ENCODE results near the gene MEF2D.

The MEF2D gene

DNA sequence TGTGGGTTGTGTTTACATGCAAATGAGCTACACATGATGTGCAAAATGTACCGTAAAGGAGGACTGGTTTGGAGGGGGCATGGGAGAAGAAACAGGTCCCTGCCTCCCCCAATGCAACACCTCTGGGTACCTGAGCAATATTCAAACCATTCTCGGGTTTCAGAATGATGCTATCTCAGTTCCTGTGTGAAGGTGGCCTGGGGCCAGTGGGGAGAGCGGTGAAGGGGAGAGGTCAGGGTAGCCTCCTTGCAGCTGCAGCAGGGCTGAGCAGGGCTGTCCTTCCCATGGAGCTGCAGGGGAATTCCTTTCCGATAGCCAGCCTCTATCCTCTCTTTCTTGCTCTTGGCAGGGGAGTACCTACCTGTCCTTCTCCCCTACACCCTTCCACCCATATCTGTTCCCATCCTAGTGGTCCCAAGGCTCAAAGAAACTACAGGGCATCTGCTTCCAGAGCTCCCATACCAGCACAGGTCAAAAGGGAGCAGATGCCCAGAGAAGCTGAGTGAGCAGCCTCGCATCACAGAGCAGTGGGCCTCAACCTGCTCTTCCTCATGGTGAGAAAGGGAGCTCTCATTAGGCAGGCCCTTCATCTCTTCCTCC is 11.9 kb downstream of the MEF2D start:
- DNase-seq (ENCODE audit: low spot score): no peak

GRCh38 chr1:156487862-156488261 is 12.7 kb downstream of the MEF2D start:
- DNase-seq (ENCODE audit: low spot score): no peak

- DNase-seq (ENCODE audit: low spot score): no peak
Observed at GRCh38 chr1:156486421-156487344, 13.9 kb downstream of the MEF2D start.

DNA sequence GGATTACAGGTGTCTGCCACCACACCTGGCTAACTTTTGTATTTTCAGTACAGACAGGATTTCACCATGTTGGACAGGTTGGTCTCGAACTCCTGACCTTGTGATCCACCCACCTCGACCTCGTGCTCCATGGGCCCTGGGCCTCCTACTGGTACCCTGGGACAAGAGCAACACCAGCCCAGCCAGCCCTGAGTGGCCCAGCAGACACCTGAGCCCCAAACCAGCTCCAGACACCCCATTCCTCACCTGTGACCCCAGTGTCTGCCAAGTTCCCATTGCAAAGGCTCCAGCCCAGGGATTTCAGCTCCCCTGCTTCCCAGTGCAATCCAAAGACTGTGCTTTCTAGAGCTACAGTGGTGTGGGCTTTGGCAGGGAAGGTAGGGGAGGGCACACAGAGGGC is 14.6 kb downstream of the MEF2D start:
- DNase-seq (ENCODE audit: low spot score): no peak

GRCh38 chr1:156484480-156485058 is 16.0 kb downstream of the MEF2D start:
- DNase-seq (ENCODE audit: low spot score): no peak

- no peak for DNase-seq (ENCODE audit: low spot score)
Observed at GRCh38 chr1:156483397-156483796, 17.2 kb downstream of the MEF2D start.

DNA sequence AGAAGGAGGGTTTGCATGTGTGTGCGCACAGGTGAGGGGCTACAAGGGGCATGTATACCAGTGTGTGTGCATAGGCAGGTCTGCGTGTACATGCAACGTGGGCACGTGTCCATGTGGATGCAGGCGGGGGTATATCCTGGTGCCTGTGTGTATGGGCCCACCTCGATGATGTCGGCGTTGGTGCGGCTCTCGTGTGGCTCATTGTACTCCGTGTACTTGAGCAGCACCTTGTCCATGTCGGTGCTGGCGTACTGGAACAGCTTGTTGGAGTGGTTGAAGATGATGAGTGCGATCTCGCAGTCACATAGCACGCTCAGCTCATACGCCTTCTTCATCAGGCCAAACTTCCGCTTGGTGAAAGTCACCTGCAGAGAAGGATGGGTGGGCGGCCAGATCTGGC is 18.3 kb downstream of the MEF2D start:
- DNase-seq (ENCODE audit: low spot score): no peak

- no peak for DNase-seq (ENCODE audit: low spot score)
Observed at GRCh38 chr1:156481527-156481926, 19.0 kb downstream of the MEF2D start.

DNA sequence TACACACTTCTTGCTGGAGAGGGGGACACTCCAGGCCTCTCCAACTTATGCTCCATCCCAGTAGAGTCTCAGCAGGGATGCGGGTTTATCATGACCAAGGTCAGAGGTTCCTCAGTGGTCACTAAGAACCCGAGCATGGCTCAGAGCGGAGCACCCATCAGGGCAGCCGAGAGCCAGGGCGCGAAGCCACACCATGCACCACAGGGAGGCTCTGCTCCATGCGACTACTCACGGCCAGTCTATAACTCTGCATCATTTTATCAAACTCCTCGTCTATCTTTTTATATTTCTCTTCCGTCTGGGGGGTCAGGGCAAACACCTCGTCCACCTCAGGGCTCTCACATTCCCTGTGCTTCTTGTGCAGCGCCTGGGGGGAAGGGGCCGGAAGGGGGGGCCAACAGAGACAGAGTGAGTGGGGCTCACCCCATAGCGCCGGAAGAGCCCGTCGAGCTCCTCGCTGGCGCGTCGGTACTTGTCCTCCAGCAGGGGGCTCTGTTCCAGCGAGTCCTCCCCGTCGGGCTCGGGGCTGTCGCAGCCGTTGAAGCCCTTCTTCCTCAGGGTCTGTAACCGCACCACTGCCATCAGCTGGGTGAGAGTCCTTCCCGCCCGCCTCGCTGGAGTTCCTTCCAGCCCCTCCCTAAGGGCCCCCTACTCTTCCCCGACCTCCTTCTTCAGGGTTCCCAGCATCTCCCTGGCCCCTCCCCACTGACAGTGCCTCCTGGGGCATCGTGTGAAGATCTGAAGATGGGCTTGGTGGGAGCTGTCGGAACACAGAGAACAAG is 20.0 kb downstream of the MEF2D start:
- DNase-seq (ENCODE audit: low spot score): peak; percentile 61

DNA sequence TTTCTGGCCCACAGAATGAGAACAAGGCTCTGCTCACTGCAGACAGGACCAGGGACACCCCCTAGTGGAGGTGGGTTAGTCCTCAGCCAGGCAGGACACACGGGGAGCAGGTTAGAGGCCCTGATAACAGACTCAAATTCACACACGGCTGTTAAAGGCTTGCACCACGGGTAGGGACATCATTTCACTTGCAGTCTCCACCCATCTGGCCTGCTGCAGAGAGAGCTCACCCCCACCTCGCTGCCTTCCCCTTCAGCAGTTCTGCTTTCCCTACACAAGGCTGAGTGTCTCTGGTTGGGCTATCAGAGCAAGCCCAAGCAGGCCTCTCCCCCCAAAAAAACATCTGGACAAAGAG is 20.6 kb downstream of the MEF2D start:
- no peak for DNase-seq (ENCODE audit: low spot score)

DNA sequence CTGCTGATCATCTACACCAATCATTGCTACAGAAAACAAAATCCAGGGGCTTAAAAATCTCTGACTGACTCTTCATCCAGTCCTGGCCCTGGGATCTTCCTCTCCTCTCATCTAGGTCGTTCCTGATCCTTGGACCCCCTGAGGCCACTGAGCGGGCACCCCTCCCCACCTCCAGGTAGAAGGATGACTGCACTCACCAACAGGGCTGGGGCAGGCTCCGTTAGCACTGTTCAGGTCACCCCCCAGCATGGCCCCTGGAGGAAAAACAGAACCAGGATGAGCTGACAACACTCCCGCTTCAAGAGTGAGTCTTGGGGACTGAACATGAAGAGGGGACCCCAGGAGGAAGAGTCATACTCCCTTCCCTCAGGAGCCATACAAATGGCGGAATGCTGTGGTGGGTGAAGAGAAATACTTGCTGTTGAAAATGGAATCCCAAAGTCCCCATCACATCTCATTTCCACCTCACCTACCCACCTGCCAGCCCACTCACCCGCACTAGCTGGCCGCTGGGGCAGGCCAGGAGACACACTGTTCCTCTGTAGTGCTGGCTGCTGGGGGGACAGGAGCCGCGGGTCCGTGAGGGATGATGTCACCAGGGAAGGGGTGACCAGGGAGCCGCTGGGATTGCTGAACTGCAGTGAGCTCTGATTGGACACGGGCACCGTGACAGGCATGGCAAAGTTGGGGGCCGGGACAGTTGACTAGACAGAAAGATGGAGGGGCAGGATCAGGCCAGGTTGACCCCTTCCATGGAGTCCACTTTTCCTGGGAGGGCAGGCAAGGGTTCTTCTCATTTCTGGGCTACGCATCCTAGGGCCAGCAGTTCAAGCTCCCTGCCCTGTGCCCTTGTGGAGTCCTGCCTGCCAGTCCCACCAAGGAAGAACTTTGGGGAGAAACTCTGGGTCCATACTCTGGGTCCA is 21.2 kb downstream of the MEF2D start:
- DNase-seq (ENCODE audit: low spot score): no peak

DNA sequence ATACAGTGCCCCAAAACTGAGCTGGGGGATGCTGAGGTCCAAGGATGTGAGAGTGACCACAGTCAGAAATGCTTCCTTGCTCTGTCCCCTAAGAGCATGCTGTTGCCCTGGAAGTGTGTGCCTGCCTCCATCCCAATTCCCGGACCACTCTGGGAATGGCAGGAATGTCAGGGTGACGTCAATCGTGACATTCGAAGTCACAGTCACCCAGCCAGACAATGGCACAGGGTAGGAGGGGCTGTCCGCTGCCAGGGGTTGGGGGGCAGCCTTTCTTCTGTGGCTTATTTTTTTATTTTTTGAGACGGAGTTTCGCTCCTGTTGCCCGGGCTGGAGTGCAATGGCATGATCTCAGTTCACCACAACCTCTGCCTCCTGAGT is 22.3 kb downstream of the MEF2D start:
- DNase-seq (ENCODE audit: low spot score): no peak

DNA sequence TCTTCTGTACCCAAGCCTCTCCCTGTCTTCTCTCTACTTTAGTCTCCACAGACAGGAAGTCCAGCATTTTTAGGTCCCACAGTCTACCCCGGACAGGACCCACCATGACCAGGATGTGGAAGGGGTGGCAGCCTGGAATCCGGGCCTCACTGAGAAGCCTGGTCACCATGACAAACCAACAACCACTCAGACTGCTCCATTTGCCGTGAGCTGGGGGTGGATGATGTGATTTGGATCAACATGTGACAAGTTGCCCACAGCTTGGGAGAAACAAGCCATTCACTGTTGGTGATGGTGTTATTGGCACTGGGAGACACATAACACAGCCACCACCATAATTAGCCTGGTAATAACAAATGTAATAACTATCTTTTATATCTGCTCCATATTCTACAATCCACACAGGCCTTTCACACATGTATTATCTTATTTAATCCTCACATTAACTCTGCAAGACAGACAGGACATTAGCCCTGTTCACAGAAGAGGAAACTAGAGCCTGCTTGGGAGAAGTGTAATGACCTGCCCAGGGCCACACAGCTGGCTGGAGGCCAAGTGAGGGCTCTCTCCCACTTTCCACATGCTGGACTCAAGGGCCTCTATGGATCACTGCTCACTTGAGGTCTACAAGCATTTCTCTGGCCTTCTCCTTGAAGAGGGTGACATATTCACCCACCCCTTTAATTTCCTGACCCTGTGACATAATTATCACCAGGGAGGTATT is 22.9 kb downstream of the MEF2D start:
- no peak for DNase-seq (ENCODE audit: low spot score)

GRCh38 chr1:156476501-156477298 is 23.9 kb downstream of the MEF2D start:
- DNase-seq (ENCODE audit: low spot score): peak; percentile 48

- DNase-seq (ENCODE audit: low spot score): peak; percentile 86
Observed at GRCh38 chr1:156475568-156476500, 24.7 kb downstream of the MEF2D start.

DNA sequence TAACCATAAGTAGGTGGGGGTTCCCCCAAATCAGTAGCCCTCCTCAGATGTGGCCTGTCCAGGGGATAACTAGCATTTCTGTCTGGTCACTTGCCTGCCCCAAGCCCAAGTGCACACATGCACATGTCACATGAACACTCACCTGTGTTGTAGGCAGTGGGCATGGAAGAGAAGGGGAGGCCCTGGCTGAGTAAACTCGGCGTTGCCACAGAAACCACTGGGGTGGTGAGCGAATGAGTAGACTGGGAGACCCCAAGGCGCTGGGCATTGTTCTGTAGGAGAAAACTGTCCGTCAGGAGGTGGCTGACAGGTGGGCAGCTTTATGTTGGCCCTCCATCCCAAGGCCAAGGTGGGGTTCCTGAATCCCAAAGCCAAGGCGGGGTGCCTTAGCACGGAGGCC is 25.6 kb downstream of the MEF2D start:
- no peak for DNase-seq (ENCODE audit: low spot score)

- no peak for DNase-seq (ENCODE audit: low spot score)
Observed at GRCh38 chr1:156471496-156472490, 28.8 kb downstream of the MEF2D start.

GRCh38 chr1:156470473-156470872 is 30.1 kb downstream of the MEF2D start:
- DNase-seq (ENCODE audit: low spot score): no peak
